ENCODE results near the gene COPS8. TPM values are rescaled to one million over a fixed set of nuclear protein-coding genes. Genes with fewer than 3 reads are reported as not detected.

COPS8 gene
- total and polyA plus RNA-seq, 2 experiments from 2014 or later = 108 to 134 TPM

DNA sequence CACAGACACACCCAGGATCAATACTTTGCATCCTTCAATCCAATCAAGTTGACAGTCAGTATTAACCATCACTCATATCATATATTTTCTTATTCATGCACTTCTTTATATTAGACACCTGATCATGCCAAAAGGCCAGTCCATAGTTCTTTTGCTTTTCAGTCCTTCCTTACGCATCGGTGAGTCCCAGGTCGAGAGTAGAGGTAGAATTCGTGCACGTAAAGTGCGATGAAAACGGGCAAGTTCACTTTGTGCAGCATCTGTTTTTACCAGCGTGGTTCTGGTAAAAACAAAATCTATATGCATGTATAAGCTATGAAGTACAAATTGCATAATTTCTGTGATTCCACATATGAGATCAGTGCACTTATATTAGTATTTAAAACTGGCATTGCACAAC lies 1.2 kb upstream of the COPS8 start:
- DNase-seq (ENCODE audit: low spot score) = no peak
- Histone ChIP-seq H3K36me3 (replicated peaks; ENCODE audit: insufficient read depth, low read depth) (peaks cover 3% of the 10 kb centered on the region), H3K27me3 (no peaks in the 10 kb centered on the region), H3K79me2 (peaks cover 38% of the 10 kb centered on the region), H3K4me3 (peak overlapping the region; percentile 70), H3K4me2 (peak overlapping the region; percentile 87), H3K4me1 (ENCODE audit: insufficient read depth) (peaks cover 13% of the 10 kb centered on the region), H4K20me1 (ENCODE audit: insufficient read depth, poor library complexity, severe bottlenecking) (no peaks in the 10 kb centered on the region), H3K9me2 (replicated peaks; ENCODE audit: insufficient read depth) (no peaks in the 10 kb centered on the region), H3K9me3 (ENCODE audit: low read depth) (no peaks in the 10 kb centered on the region), H3K27ac (peak overlapping the region; percentile 93), H2AFZ (peak overlapping the region; percentile 80)
- TF ChIP-seq, protein P1, sequence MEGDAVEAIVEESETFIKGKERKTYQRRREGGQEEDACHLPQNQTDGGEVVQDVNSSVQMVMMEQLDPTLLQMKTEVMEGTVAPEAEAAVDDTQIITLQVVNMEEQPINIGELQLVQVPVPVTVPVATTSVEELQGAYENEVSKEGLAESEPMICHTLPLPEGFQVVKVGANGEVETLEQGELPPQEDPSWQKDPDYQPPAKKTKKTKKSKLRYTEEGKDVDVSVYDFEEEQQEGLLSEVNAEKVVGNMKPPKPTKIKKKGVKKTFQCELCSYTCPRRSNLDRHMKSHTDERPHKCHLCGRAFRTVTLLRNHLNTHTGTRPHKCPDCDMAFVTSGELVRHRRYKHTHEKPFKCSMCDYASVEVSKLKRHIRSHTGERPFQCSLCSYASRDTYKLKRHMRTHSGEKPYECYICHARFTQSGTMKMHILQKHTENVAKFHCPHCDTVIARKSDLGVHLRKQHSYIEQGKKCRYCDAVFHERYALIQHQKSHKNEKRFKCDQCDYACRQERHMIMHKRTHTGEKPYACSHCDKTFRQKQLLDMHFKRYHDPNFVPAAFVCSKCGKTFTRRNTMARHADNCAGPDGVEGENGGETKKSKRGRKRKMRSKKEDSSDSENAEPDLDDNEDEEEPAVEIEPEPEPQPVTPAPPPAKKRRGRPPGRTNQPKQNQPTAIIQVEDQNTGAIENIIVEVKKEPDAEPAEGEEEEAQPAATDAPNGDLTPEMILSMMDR (IDR thresholded peaks at IDR 0.05; ENCODE audit: poor library complexity) = no peak
- no peak for TF ChIP-seq EZH2 (IDR thresholded peaks at IDR 0.05; ENCODE audit: borderline replicate concordance)
- TF ChIP-seq EZH2phosphoT487 (IDR thresholded peaks at IDR 0.05; ENCODE audit: low read depth, severe bottlenecking, unreplicated experiment) = no peak
- WGBS (ENCODE audit: low lambda C conversion rate, missing lambda C conversion rate) = 90% methylated on average over 8 of the region's 8 CpGs

GRCh38 chr2:237090906-237091305 lies 5.2 kb downstream of the COPS8 start:
- no peak overlapping the region for H3K4me2 ChIP-seq
- TF ChIP-seq EZH2phosphoT487 (IDR thresholded peaks at IDR 0.05; ENCODE audit: low read depth, severe bottlenecking, unreplicated experiment) = no peak
- no peak for TF ChIP-seq EZH2 (IDR thresholded peaks at IDR 0.05; ENCODE audit: borderline replicate concordance)
- TF ChIP-seq, protein P1 (IDR thresholded peaks at IDR 0.05; ENCODE audit: poor library complexity) = no peak
- peaks cover 6% of the 10 kb centered on the region for H3K4me1 ChIP-seq (ENCODE audit: insufficient read depth)
- H4K20me1 ChIP-seq (ENCODE audit: insufficient read depth, poor library complexity, severe bottlenecking) = no peaks in the 10 kb centered on the region
- no peaks in the 10 kb centered on the region for H3K9me3 ChIP-seq (ENCODE audit: low read depth)
- no peaks in the 10 kb centered on the region for H3K27me3 ChIP-seq
- peaks cover 3% of the 10 kb centered on the region for H3K36me3 ChIP-seq (replicated peaks; ENCODE audit: insufficient read depth, low read depth)
- H2AFZ ChIP-seq = no peak overlapping the region
- peak overlapping the region; percentile 27 for H3K27ac ChIP-seq
- H3K79me2 ChIP-seq = peaks cover 61% of the 10 kb centered on the region
- H3K4me3 ChIP-seq = no peak overlapping the region
- H3K9me2 ChIP-seq (replicated peaks; ENCODE audit: insufficient read depth) = no peaks in the 10 kb centered on the region
- DNase-seq (ENCODE audit: low spot score) = no peak
- WGBS (ENCODE audit: low lambda C conversion rate, missing lambda C conversion rate) = 90% methylated on average over 13 of the region's 13 CpGs

DNA sequence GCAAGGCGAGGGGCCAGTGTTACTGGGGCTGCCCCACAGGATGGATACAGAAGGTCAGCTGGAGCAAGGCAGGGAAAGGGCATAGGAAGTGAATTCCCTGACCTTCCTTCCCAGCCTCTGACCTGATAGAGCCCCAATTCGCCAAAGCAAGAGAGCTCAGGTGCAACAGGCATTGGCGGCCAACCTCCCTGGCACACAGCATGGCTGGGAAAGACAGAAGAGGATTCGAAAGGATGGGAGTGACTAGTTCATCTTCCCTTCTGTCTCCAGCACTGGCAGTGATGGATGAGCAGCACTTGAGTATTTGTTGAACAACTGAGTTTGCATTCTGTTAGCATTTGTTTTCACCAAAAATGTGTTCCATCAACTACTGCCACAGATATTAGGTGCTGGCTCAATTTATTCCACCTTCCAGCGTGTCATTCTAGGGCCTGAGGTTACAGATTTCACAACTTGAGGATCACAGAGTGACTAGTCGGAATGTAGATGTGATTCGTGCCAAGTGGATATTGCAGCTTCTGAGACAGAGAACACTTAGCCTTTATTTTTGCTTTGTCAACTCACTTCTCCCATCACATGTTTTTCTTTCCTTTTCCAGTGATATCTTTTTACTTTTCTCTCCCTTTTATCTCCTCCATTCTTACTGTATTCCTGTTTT lies 6.2 kb downstream of the COPS8 start:
- WGBS (ENCODE audit: low lambda C conversion rate, missing lambda C conversion rate) = 89% methylated on average over 7 of the region's 7 CpGs
- Histone ChIP-seq H3K4me3 (no peak overlapping the region), H3K27me3 (no peaks in the 10 kb centered on the region), H3K36me3 (replicated peaks; ENCODE audit: insufficient read depth, low read depth) (peaks cover 3% of the 10 kb centered on the region), H4K20me1 (ENCODE audit: insufficient read depth, poor library complexity, severe bottlenecking) (no peaks in the 10 kb centered on the region), H3K4me1 (ENCODE audit: insufficient read depth) (peaks cover 2% of the 10 kb centered on the region), H3K9me3 (ENCODE audit: low read depth) (no peaks in the 10 kb centered on the region), H3K4me2 (peak overlapping the region; percentile 21), H3K9me2 (replicated peaks; ENCODE audit: insufficient read depth) (no peaks in the 10 kb centered on the region), H2AFZ (no peak overlapping the region), H3K27ac (peak overlapping the region; percentile 39), H3K79me2 (peaks cover 54% of the 10 kb centered on the region)
- TF ChIP-seq EZH2phosphoT487 (IDR thresholded peaks at IDR 0.05; ENCODE audit: low read depth, severe bottlenecking, unreplicated experiment) (no peak), EZH2 (IDR thresholded peaks at IDR 0.05; ENCODE audit: borderline replicate concordance) (no peak)
- TF ChIP-seq, protein P1 (IDR thresholded peaks at IDR 0.05; ENCODE audit: poor library complexity) = no peak
- DNase-seq (ENCODE audit: low spot score) = no peak

Data from hepatocyte (in vitro differentiated cells).